RWPE1 (cell line): ENCODE measurements around the gene RFTN2.
A peak's percentile ranks its signal among the peaks of the same experiment; 100 is the strongest.

Experiments used
- CTCF ChIA-PET: fragments of 350-600 bp; sonication (Branson Sonifier 250); formaldehyde crosslinking; extraction: SDS; loops from one replicate; lab custom pipeline; 2021; lab: Yijun Ruan, JAX
- POLR2A ChIA-PET: fragments of 400-600 bp; formaldehyde crosslinking; extraction: SDS; loops from one replicate; lab custom pipeline; 2020; ENCODE audit warnings: antibody characterized with exemption; ENCODE audit not compliant: low non-redundant PET; lab: Yijun Ruan, JAX
- DNase-seq: peaks from one replicate; pipeline ENCODE4 v3.0.0; 2012; ENCODE audit warnings: low spot score
- H3K27ac ChIP-seq: fragments of 450-650 bp; 2 replicates; pipeline ENCODE4 v1.5.1; 2017
- CTCF ChIP-seq: fragments of 450-650 bp; conservative IDR thresholded peaks from 2 replicates; pipeline ENCODE4 v1.5.1; 2017; ENCODE audit warnings: low read depth, mild to moderate bottlenecking

The RFTN2 gene

GRCh38 chr2:197708331-197708730 is 32.9 kb upstream of the RFTN2 start:
- ChIA-PET CTCF (interaction anchor here (0.5 to 0.7 kb wide), 3 partner anchors 174 to 646 kb away, joined by 4 to 6 read pairs (median 4); no protein-coding TSS in a partner anchor), POLR2A (no interaction called here)
- H3K27ac ChIP-seq: no peak overlapping the region
- no peak for TF ChIP-seq CTCF
- DNase-seq: peak; percentile 74

DNA sequence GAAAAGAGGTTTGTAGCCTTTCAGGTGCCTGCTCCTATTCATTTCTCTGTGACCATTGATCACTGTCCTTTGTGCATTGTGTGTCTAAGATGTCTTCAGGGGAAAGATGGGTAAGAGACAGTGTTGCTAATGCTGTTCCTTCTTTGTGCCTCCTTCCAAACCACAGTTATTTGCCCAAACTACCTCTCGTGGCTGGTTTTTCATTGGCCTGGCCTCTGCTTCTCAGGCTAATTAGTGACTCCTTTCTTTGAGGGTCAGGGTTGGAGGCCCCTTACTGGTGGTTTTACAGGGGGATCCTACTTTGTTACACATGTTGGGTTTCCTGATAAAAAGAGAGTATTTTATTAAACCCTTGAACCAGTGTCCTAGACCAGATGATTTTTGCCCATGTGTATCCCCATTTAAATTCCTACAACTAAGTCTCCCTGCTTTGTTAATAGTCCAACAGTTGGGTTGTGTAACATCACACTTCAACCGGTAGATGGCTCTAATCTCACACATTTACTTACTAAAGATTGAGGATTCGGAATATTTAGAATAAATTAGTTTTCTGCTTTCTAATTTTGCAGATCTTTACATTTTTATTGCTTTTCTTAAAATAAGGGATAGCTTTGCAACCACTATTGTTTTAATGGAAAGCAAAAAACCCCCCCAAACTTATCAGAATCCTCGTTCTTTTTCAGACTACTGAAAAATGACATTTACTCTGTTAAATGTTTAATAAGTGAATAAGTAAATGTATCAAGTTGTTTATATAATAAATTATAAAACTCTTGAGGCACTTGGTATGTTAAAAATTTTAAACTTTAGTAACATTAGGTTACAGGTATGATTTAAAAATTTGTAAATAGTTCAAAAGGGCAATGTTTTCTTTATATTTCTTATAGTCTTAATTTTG is 32.2 kb upstream of the RFTN2 start:
- ChIA-PET CTCF (interaction anchor here (0.5 to 1.1 kb wide), 6 partner anchors 64 to 1109 kb away, joined by 3 to 6 read pairs (median 4); no protein-coding TSS in a partner anchor), POLR2A (no interaction called here)
- no peak overlapping the region for H3K27ac ChIP-seq
- peak; percentile 55 for DNase-seq
- TF ChIP-seq CTCF: peak; percentile 78

GRCh38 chr2:197706839-197707207 is 31.4 kb upstream of the RFTN2 start:
- no peak for TF ChIP-seq CTCF
- peak; percentile 4 for DNase-seq
- peak overlapping the region; percentile 75 for H3K27ac ChIP-seq
- CTCF ChIA-PET: interaction anchor here (0.7 to 1.1 kb wide), 4 partner anchors 65 to 912 kb away, joined by 3 read pairs; no protein-coding TSS in a partner anchor
- POLR2A ChIA-PET: no interaction called here

GRCh38 chr2:197705912-197706838 is 30.8 kb upstream of the RFTN2 start:
- DNase-seq: peak; percentile 3
- no peak for TF ChIP-seq CTCF
- ChIA-PET POLR2A (no interaction called here), CTCF (interaction anchor here (0.7 to 1.1 kb wide), 4 partner anchors 66 to 911 kb away, joined by 3 read pairs; no protein-coding TSS in a partner anchor)
- peak overlapping the region; percentile 75 for H3K27ac ChIP-seq

GRCh38 chr2:197705121-197705911 is 29.9 kb upstream of the RFTN2 start, which contains the start of gene MARS2:
Gene MARS2 (plus strand): TSS chr2:197705369. CDS start chr2:197705406, 37 bp downstream.
- DNase-seq: peak; percentile 92
- no peak for TF ChIP-seq CTCF
- ChIA-PET POLR2A (no interaction called here), CTCF (interaction anchor here (0.6 kb wide), 1 partner anchor 108 kb away, joined by 3 read pairs; no protein-coding TSS in a partner anchor)
- H3K27ac ChIP-seq: peak within 1 kb of the TSS; percentile 75
